Measurements from ENCODE around the gene ITIH5. TPM values are rescaled to one million over a fixed set of nuclear protein-coding genes. Genes with fewer than 3 reads are reported as not detected.

ITIH5 gene
- total and polyA plus RNA-seq, 4 donors = 0.88 to 68.5 (median 6.4) TPM

DNA sequence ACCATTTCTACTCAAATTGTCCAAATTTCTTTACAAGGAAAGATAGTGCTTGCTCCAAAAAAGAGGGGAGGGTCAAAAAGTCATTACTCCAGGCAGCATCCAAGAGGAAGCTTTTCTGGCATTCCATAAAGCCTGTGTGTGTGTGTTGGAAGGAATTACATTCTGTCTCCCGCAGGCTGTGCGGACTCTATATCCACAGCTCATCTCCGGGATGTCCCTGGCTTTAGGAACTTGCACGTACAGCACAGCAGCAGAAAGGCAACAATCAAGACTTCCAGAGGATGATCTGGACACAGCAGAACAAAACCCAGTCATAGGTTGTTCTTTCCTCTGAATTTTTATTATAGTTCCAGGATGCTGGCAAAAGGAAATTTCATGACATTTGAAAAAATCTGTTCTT is 94.8 kb downstream of the ITIH5 start:
- TF ChIP-seq, protein P1, sequence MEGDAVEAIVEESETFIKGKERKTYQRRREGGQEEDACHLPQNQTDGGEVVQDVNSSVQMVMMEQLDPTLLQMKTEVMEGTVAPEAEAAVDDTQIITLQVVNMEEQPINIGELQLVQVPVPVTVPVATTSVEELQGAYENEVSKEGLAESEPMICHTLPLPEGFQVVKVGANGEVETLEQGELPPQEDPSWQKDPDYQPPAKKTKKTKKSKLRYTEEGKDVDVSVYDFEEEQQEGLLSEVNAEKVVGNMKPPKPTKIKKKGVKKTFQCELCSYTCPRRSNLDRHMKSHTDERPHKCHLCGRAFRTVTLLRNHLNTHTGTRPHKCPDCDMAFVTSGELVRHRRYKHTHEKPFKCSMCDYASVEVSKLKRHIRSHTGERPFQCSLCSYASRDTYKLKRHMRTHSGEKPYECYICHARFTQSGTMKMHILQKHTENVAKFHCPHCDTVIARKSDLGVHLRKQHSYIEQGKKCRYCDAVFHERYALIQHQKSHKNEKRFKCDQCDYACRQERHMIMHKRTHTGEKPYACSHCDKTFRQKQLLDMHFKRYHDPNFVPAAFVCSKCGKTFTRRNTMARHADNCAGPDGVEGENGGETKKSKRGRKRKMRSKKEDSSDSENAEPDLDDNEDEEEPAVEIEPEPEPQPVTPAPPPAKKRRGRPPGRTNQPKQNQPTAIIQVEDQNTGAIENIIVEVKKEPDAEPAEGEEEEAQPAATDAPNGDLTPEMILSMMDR (IDR thresholded peaks at IDR 0.05; ENCODE audit: control extremely low read depth, extremely low read depth) = no peak
- Histone ChIP-seq H3K36me3 (ENCODE audit: control insufficient read depth in 4 of 4, insufficient read depth in 4 of 4, low read length in 4 of 4) (no peaks in the 10 kb centered on the region), H3K9ac (ENCODE audit: insufficient read depth in 1 of 2, low read length in 2 of 2) (no peak overlapping the region), H3K4me3 (no peak overlapping the region), H3K27ac (ENCODE audit: low read depth in 1 of 2, low read length in 1 of 2) (peak overlapping the region in 1 of 2 donors; percentile 74), H3K9me3 (ENCODE audit: control insufficient read depth in 4 of 4, insufficient read depth in 3 of 4, low read length in 3 of 4) (no peaks in the 10 kb centered on the region), H3K27me3 (ENCODE audit: control insufficient read depth in 3 of 3, insufficient read depth in 3 of 3, low read length in 2 of 3) (no peaks in the 10 kb centered on the region), H3K4me1 (ENCODE audit: control insufficient read depth in 5 of 5, insufficient read depth in 5 of 5, low read length in 5 of 5) (peaks cover 0 to 32% (median 0%) of the 10 kb centered on the region in 5 donors)
- DNase-seq (peak; percentile 89 to 97 (median 96)), ATAC-seq (ENCODE audit: insufficient read depth, low FRiP score) (no peak)
- WGBS, 2 donors = 52 to 80% methylated on average over 4 of the region's 4 CpGs

DNA sequence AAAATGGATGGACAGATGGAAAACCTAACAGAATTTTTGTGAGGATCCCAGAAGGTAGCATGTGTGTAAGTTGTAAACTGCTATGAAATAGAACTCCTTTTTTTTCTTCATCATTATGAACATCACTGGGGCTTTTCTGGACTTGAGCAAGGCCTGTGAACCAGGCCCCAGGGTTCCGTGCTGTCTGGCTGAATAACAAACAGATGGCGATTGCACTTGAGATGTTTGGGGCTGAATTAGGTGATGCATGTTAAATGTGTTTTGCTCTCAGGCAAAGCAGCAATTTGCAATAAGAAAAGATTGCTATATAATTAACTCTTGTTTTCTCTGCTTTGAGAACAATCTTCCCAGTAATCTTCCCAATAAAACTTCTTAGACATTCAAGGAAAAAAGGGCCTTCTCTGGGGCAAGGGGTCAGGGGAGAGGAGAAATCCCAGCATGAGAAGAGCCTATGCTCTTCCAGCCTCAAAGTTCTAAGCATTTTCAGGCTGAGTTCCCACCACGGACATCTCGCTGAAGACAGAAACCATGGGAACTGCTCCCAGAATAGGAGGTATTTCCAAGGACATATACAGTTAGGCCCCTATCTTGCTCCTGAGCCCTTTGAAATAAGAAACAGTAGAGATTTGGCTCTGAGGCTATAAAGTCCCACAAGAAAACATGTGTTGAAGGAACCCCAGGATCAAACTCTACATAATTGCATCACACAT is 98.7 kb downstream of the ITIH5 start:
- H3K27me3 ChIP-seq (ENCODE audit: control insufficient read depth in 3 of 3, insufficient read depth in 3 of 3, low read length in 2 of 3) = no peaks in the 10 kb centered on the region
- 79 to 91% methylated on average over 4 of the region's 4 CpGs for WGBS, 2 donors
- ATAC-seq (ENCODE audit: insufficient read depth, low FRiP score) (no peak), DNase-seq (peak; percentile 67 to 90 (median 85))
- peaks cover 0 to 47% (median 9%) of the 10 kb centered on the region in 5 donors for H3K4me1 ChIP-seq (ENCODE audit: control insufficient read depth in 5 of 5, insufficient read depth in 5 of 5, low read length in 5 of 5)
- H3K9me3 ChIP-seq (ENCODE audit: control insufficient read depth in 4 of 4, insufficient read depth in 3 of 4, low read length in 3 of 4) = no peaks in the 10 kb centered on the region
- H3K9ac ChIP-seq (ENCODE audit: insufficient read depth in 1 of 2, low read length in 2 of 2) = no peak overlapping the region
- no peak overlapping the region for H3K27ac ChIP-seq (ENCODE audit: low read depth in 1 of 2, low read length in 1 of 2)
- H3K4me3 ChIP-seq = no peak overlapping the region
- no peaks in the 10 kb centered on the region for H3K36me3 ChIP-seq (ENCODE audit: control insufficient read depth in 4 of 4, insufficient read depth in 4 of 4, low read length in 4 of 4)
- TF ChIP-seq, protein P1 (IDR thresholded peaks at IDR 0.05; ENCODE audit: control extremely low read depth, extremely low read depth) = no peak

DNA sequence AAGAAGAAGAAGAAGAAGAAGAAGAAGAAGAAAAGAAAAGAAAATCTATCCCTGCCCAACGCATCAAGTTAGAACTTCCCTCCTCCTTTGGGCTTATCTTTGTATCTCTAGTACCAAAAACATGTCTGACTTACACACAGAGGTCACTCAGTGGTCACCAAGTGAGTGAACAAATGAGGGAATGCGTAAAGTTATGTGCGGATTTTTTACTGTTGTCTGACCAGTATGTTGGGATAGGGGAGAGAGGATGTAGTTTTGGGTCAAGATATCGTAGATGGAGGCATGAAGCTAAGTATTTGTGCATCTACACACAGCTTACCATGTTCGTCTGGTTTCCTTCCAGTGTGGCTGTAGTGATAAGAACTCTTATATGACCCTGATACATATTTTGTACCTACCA is 99.9 kb downstream of the ITIH5 start:
- H3K36me3 ChIP-seq (ENCODE audit: control insufficient read depth in 4 of 4, insufficient read depth in 4 of 4, low read length in 4 of 4) = no peaks in the 10 kb centered on the region
- TF ChIP-seq, protein P1 (IDR thresholded peaks at IDR 0.05; ENCODE audit: control extremely low read depth, extremely low read depth) = no peak
- 91 to 93% methylated on average over 5 of the region's 5 CpGs for WGBS, 2 donors
- DNase-seq (no peak), ATAC-seq (ENCODE audit: insufficient read depth, low FRiP score) (no peak)
- no peaks in the 10 kb centered on the region for H3K9me3 ChIP-seq (ENCODE audit: control insufficient read depth in 4 of 4, insufficient read depth in 3 of 4, low read length in 3 of 4)
- H3K9ac ChIP-seq (ENCODE audit: insufficient read depth in 1 of 2, low read length in 2 of 2) = no peak overlapping the region
- H3K27me3 ChIP-seq (ENCODE audit: control insufficient read depth in 3 of 3, insufficient read depth in 3 of 3, low read length in 2 of 3) = no peaks in the 10 kb centered on the region
- no peak overlapping the region for H3K4me3 ChIP-seq
- peaks cover 0 to 48% (median 12%) of the 10 kb centered on the region in 5 donors for H3K4me1 ChIP-seq (ENCODE audit: control insufficient read depth in 5 of 5, insufficient read depth in 5 of 5, low read length in 5 of 5)
- no peak overlapping the region for H3K27ac ChIP-seq (ENCODE audit: low read depth in 1 of 2, low read length in 1 of 2)

All from lung (tissue), 12 donors.